DMS53 treated with DMSO at 0.1 percent for 48 hours (cell line): Measurements from ENCODE around the gene LRRC59.
"Not testable (repeated sequence)": the region's sequence is repeated elsewhere in the genome, so short reads cannot be mapped to it uniquely, and the experiment has no call there.

Experiments
- DNase-seq: peaks from one replicate; lab custom pipeline; 2025; ENCODE audit not compliant: unreplicated experiment; lab: John Stamatoyannopoulos, UW

Gene LRRC59

DNA sequence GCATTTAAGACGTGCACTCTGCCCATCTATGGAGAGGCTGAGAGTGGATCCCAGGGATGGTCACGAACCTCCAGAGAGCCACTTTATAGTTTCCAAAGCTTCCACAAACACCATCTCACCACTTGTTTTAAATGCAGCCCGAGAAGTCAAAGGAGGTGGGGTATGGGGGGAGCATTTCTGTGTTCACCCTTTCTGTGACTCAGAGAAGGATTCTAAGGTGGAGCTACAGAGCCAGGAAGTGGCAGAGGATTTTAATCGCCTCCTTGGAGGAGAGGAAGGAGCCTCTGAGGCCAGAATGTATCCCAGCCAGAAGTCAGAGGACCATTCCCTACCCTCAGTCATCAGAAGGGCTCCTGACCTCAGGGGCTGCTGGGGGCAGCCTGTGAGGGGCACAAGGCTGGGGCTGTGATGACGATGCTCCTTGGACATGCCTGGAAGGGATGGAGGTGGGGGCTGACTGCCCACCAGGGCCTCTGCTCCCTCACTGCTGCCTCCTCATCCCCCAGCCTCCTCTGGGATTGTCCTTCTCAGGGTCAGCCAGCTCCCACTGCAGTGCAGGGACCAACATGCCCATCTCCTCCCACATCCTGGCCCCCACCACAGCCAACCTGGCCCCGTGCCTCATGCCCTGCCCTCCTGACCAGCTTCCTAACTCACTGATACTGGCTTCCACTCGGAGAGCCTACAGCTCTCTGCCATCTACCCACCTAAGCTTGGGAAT is 48.6 kb downstream of the LRRC59 start:
- no peak for DNase-seq

DNA sequence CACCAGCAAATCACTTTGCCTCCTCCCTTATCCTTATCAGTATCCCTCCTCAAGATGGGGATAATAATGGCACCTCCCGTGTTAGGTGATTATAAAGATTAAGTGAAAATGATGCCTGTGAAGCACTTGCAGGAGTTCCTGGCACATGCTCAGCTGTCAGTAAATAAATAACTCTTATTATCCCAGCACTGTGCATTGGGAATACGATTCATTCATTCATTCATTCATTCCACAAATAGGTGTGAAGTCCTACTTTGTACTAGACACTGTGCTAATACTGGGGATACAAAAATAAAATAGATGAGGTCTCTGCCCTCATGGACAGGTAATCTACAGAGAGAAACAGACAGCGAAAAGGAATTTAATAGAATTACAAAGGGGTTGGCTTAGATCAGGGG is 49.4 kb downstream of the LRRC59 start:
- no peak for DNase-seq

DNA sequence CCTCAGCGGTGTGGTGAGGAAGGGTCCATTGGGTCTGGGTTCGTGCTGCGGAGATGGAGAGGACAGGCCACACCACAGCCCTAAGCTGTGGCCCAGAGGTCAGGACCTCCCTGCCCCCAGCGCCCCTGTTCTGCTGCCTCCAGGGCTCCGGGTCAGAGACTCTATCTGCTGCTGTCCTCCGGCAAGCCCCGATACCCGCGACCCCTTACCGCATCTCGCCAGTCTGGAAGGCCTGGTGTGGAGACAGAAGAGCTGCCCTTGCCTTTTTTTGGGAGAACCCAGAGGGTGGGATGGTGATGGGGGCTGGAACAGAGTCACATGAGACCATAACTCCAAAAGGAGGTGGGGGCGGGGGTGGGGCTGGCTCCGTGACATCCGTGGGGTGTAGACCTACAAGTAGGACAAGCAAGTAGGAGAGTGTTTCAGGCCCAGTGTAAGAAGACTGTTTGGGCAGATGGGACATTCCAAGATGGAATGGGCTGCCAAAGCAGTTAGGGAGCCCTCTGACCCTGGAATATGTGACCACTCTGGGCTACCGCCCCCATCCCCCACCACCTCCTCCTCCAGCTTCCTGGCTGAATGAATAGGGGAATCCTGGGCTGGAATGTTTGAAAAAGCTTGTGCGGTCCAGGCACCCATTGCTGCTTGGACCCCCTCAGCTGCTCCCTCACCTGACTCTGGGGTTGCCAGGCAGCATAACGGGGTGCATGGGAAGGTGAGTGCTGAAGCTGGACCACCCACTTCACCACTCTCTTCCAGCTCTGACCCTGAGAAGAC is 50.0 kb downstream of the LRRC59 start:
- DNase-seq = no peak

DNA sequence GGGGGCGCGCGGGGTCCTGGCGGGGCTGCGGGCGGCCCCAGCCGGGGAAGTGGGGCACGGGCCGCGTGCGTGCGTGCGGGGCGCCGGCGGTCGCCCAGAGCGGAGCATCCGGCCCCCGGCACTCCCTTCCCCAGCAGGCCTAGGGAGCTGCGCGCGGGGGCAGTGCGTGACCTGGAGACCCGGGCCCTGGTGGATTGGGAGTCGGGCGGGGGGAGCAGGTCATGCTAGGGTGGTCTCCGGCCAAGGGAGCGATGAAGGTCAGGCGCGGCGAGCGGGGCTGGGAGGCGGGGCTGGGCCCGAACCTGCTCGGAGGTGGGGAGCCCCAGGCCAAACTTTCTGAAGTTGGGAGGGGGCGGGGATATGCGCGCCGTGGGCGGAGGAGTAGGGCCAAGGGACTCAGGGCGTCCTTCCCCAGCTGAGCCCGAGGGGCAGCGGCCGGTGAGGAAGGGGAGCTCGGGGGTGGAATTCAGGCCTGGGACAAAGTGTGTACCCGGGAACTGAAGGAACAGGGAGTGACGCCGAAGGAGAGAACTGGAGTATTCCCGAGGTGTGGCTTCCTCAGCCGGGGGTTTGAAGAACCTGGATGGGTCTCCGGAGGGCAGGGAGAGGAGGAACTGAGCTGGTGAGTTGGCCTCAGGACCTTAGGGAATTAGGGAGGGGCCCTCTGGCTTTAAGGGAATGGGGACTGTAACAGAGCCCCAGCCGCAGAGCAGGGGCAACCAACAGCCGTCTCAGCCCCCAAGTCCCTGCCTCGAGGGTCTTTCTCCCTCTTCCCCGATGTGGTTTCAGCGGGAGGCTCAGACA is 50.8 kb downstream of the LRRC59 start:
- no peak for DNase-seq

DNA sequence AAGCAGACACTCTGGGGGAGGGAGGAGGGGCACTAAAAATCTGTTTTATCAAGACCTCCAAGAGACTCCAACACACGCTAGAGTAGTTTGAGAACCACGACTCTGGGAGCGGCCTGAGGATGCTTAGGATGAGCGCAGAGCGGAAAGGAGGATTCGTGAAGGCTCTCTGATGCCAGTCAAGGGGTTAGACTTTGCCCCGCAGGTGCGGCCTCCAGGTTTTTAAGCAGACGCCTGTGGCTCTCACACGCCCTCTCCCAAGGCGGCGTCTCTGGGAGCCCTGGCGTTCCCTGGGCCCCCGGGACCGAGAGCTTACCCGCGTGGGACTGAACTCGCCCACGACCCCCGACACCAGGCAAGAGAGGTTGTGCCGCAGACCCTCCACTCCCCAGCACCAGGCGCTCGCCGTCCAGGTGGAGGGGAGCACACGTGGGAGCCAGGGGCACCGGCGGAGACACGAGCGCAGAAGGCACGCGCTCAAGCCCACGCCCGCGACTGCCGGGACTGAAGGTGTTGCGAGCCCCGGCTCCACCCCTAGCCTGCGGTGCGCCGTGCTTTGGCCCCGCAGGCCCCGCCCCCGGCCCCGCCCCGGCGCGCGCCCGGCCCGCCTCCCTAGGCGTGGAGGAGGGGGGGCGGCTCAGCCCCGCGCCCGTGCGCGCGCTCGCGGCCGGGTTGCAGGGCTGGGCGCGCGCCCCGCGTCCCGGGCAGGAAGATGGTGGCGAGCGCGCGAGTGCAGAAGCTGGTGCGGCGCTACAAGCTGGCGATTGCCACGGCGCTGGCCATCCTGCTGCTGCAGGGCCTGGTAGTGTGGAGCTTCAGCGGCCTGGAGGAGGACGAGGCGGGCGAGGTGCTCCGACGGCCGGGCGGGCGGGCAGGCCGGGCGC is 51.7 kb downstream of the LRRC59 start, which contains the start of gene XYLT2:
TSS of gene XYLT2 (plus strand) at position 695 of the 881 bp plus-strand sequence. CDS start at position 710, 15 bp downstream.
- peak; percentile 92 for DNase-seq

DNA sequence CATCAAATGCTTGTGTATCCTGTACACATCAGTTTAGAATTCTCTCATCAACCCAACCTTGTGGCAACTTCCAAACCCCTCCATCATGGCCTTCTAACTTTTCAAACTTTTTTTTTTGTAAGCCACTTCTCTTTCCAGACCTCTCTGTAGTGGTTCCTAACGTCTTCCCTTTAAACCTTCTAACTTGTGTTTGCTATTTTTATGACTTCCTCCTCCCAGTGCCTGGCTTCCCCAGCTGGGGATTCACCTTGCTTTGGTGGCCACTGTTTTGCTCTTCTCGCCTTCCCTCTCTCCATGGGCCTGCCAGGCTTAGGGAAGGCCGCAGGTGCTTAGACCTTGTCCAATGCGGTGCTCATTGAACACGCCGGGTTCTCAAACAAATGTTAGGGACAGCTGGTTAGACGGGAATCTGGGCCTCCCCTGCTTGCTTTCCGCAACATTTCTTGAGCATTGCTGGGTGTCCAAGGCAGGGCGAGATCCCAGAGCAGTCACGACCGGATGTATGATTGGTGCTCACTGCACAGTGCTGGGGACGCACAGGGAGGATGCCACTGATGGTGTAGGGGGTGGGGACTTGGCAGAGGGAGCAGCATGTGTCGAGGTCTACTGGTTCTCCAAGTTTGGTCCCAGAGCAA is 52.5 kb downstream of the LRRC59 start:
- DNase-seq = no peak

DNA sequence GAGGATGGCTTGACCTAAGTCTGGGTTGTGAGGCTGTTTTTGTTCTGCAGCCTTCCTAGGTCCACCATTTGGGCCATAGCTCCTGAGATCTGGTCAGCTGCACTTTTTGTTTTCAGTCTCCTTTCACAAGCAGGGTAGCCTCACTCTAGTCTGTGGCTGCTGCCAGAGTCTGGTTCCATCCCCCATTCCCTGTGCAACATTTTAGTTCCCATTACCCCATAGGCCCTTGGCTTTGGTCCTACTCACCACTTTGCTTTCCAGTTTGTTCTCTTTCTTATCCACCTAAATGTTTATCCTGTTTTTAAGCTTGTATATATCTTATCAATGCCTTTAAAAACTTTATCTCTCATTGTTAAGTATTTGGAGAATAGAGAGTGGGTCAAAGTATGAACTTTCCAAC is 57.9 kb downstream of the LRRC59 start:
- no peak for DNase-seq

DNA sequence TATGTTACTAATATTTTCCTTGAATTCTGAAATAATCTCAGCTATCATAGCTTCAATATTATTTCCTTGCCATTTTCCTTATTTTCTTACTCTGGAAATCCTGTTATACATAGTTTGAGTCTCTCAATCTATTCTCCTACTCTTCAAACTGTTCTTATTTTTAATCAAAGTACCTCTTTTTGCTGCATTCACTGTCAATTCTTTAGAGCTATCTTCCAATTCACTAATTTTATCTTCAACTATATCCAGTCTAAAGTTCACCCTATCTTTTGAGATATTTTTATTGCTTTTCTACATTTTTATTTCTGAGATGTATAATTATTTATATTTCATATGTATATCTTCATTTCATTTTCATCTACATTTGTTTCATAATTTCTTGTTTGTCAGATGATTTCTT is 58.7 kb downstream of the LRRC59 start:
- DNase-seq = no peak

DNA sequence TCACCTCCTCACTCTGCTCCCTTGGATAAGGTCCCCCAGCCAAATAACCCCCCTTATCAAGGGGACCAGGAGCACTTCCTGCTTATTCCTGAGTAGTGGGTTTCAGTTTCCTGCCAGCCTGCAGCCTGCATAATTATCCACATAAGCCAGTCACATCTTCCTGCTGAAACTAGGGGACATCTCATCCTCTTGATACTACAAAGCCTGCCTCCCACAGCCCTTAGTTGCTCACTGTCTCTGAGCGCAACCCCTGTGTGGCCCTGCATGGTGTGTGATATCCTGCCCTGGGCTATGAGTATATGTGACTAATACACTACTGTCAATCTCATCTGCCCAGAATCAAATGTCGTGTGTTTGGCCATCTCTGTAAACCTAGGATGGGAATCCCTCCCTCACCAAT is 59.4 kb downstream of the LRRC59 start:
- DNase-seq = no peak

DNA sequence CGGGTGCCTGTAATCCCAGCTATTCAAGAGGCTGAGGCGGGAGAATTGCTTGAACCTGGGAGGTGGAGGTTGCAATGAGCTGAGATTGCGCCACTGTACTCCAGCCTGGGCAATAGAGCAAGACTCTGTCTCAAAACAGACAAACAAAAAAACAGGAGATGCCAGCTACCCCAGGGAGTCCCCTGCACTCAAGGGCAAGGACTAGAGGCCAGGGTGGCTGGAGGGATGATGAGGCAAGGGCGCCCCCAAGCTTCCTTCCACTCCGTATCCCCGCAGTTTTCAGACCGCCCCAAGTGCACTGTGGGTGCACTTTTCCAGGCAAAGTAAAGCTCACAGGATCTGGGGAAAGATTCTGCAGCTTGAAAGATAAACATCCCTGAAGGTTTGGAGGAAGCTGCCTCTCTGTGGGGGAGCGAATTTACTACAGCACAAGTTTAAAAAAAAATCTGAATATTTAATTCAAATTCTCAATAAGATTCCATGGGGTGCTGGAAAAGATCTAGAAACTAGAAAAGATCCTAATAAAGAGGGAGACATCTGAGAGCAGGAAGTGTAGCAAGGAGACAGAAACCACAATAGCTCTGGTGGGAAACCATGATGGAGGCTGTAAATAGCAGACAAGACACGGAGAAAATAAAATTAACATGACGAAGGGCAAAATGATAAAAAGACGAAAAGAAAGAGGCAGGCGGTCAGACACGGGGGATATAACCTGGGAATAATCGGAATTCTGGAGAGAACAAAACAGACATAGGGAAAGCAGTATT is 63.8 kb downstream of the LRRC59 start:
- not testable (repeated sequence) for DNase-seq

DNA sequence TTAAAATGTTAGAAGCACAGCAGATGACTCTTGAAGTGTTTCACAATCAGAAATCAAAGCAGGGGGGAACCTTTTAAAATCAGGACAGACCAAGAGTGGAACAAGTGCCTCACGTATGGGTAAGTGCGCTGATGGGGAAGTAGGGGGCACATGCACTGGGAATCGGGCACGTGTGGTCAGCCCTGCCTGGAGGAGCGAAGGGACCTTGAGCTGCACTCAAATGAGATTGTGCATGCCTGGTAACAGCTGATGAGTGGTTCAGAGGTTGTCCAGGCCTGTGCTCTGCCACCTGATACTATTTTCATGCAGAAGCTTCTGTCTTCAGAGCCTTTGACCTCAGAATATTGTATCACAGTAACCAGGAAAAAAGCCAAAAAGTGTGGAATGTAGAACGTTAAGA is 65.1 kb downstream of the LRRC59 start:
- no peak for DNase-seq
